ENCODE measurements around the gene SLC16A7. TPM values are rescaled to one million over a fixed set of nuclear protein-coding genes. Genes with fewer than 3 reads are reported as not detected.

SLC16A7 gene
- total and polyA plus RNA-seq, 9 of the 15 experiments (the other 6 are each of a cell fraction or from before 2014, with no cell fraction given), result 0.18 TPM; not detected in 8

GRCh38 chr12:59654061-59654460, 58.2 kb downstream of the SLC16A7 start:
- TF ChIP-seq DACH1 (IDR thresholded peaks at IDR 0.05; ENCODE audit: partially characterized antibody), result peak; percentile 87
- no peak for TF ChIP-seq TCF7L2 (IDR thresholded peaks at IDR 0.05; ENCODE audit: low read depth, low read length)
- TF ChIP-seq SP2 (IDR thresholded peaks at IDR 0.05; ENCODE audit: extremely low read depth, low read depth, low read length, poor library complexity, severe bottlenecking), result no peak
- no peak for TF ChIP-seq JUND (IDR thresholded peaks at IDR 0.05; ENCODE audit: borderline replicate concordance, low read depth, low read length)
- TF ChIP-seq JUND (tag; IDR thresholded peaks at IDR 0.05; ENCODE audit: borderline replicate concordance, low read depth, low read length), result no peak
- peak in 1 of 2 experiments; percentile 72; a peak in 1 of 4 replicates for TF ChIP-seq MCM7 (IDR thresholded peaks at IDR 0.05)
- no peaks in the 10 kb centered on the region for H3K9me1 ChIP-seq (ENCODE audit: control insufficient read depth, insufficient read depth, low read length)
- H3K79me2 ChIP-seq (ENCODE audit: control insufficient read depth, insufficient read depth, low read length), result no peaks in the 10 kb centered on the region
- ChIA-PET POLR2A (no interaction called here), CTCF (ENCODE audit: low intra/inter-chr PET ratio) (no interaction called here)
- no peak overlapping the region for H2AFZ ChIP-seq (ENCODE audit: low read depth, low read length)
- DNase-seq (ENCODE audit: extremely low read depth in 1 of 4, low spot score in 3 of 4) (no peak), ATAC-seq (no peak), FAIRE-seq (no peak)
- no peak overlapping the region for H3K9ac ChIP-seq (ENCODE audit: insufficient read depth in 1 of 2, low read depth in 2 of 2, low read length in 2 of 2)
- no peak overlapping the region for H3K4me2 ChIP-seq (ENCODE audit: insufficient read depth, low read length)
- BruUV-seq (replicated peaks), result no TSS peak
- H3K27ac ChIP-seq (ENCODE audit: extremely low read depth, low read depth, low read length), result no peak overlapping the region
- intact Hi-C loops (cut with micrococcal nuclease), result no loop called here
- H3K9me3 ChIP-seq (replicated peaks; ENCODE audit: control insufficient read depth, insufficient read depth, low read depth, low read length), result no peaks in the 10 kb centered on the region; the same call in none of the 2 replicates
- H3K27me3 ChIP-seq (ENCODE audit: control insufficient read depth in 2 of 2, insufficient read depth in 2 of 2, low read length in 2 of 2), result no peaks in the 10 kb centered on the region
- no peaks in the 10 kb centered on the region for H3K4me1 ChIP-seq (replicated peaks in 1 of 2; ENCODE audit: control insufficient read depth in 2 of 2, insufficient read depth in 2 of 2, low read length in 2 of 2)
- H3K36me3 ChIP-seq (ENCODE audit: control insufficient read depth, insufficient read depth, low read length), result no peaks in the 10 kb centered on the region
- no peak overlapping the region for H3K4me3 ChIP-seq
- no peaks in the 10 kb centered on the region for H4K20me1 ChIP-seq (replicated peaks; ENCODE audit: control insufficient read depth, insufficient read depth, low read length)
- in situ Hi-C loops (cut with MboI), result no loop called here

DNA sequence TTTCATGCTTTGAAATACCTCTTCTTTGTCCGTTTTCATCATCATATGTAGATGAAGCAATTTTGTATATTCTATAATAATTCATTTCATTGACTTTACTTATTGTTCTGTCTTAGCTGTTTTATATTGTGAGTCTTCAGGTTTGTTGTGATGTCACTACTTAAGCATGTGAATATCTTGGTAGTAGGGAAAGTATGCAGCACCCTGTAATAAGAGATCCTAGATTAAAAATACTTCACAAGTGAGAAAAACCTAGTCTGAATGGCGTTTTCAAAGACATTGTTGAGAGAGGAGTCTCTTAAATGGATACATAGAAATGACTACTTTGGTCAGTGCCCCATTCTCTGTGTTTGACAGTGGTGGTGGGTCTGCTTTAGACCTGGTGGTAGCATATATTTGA, 61.4 kb downstream of the SLC16A7 start:
- Histone ChIP-seq H3K4me3 (no peak overlapping the region), H2AFZ (ENCODE audit: low read depth, low read length) (no peak overlapping the region), H3K9ac (ENCODE audit: insufficient read depth in 1 of 2, low read depth in 2 of 2, low read length in 2 of 2) (no peak overlapping the region), H3K4me1 (replicated peaks in 1 of 2; ENCODE audit: control insufficient read depth in 2 of 2, insufficient read depth in 2 of 2, low read length in 2 of 2) (no peaks in the 10 kb centered on the region), H3K27me3 (ENCODE audit: control insufficient read depth in 2 of 2, insufficient read depth in 2 of 2, low read length in 2 of 2) (no peaks in the 10 kb centered on the region), H3K79me2 (ENCODE audit: control insufficient read depth, insufficient read depth, low read length) (no peaks in the 10 kb centered on the region), H3K9me1 (ENCODE audit: control insufficient read depth, insufficient read depth, low read length) (no peaks in the 10 kb centered on the region), H4K20me1 (replicated peaks; ENCODE audit: control insufficient read depth, insufficient read depth, low read length) (no peaks in the 10 kb centered on the region), H3K9me3 (replicated peaks; ENCODE audit: control insufficient read depth, insufficient read depth, low read depth, low read length) (no peaks in the 10 kb centered on the region; the same call in none of the 2 replicates), H3K27ac (ENCODE audit: extremely low read depth, low read depth, low read length) (no peak overlapping the region), H3K4me2 (ENCODE audit: insufficient read depth, low read length) (no peak overlapping the region), H3K36me3 (ENCODE audit: control insufficient read depth, insufficient read depth, low read length) (no peaks in the 10 kb centered on the region)
- no peak for ATAC-seq
- POLR2A ChIA-PET, result no interaction called here
- FAIRE-seq, result no peak
- intact Hi-C loops (cut with micrococcal nuclease), result no loop called here
- in situ Hi-C loops (cut with MboI), result no loop called here
- 0% methylated on average over 2 of the region's 2 CpGs for WGBS (ENCODE audit: insufficient coverage, low coverage, missing lambda C conversion rate)
- DNase-seq (ENCODE audit: extremely low read depth in 1 of 4, low spot score in 3 of 4), result no peak
- CTCF ChIA-PET (ENCODE audit: low intra/inter-chr PET ratio), result no interaction called here
- BruUV-seq (replicated peaks), result no TSS peak
- TF ChIP-seq, protein P1, sequence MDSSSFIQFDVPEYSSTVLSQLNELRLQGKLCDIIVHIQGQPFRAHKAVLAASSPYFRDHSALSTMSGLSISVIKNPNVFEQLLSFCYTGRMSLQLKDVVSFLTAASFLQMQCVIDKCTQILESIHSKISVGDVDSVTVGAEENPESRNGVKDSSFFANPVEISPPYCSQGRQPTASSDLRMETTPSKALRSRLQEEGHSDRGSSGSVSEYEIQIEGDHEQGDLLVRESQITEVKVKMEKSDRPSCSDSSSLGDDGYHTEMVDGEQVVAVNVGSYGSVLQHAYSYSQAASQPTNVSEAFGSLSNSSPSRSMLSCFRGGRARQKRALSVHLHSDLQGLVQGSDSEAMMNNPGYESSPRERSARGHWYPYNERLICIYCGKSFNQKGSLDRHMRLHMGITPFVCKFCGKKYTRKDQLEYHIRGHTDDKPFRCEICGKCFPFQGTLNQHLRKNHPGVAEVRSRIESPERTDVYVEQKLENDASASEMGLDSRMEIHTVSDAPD (CRISPR knock-in tag; IDR thresholded peaks at IDR 0.05), result no peak
- TF ChIP-seq KHSRP (IDR thresholded peaks at IDR 0.05) (no peak), RFX5 (IDR thresholded peaks at IDR 0.05; ENCODE audit: low read depth, low read length) (no peak), SMAD2 (IDR thresholded peaks at IDR 0.05; ENCODE audit: low read depth, low read length) (no peak), ETV6 (IDR thresholded peaks at IDR 0.05; ENCODE audit: borderline replicate concordance in 1 of 2, low read depth in 2 of 2, low read length in 1 of 2) (no peak), ETV6 (CRISPR knock-in tag; IDR thresholded peaks at IDR 0.05; ENCODE audit: borderline replicate concordance) (no peak), MCM2 (IDR thresholded peaks at IDR 0.05; ENCODE audit: low read depth) (no peak), ZFX (CRISPR knock-in tag; IDR thresholded peaks at IDR 0.05) (no peak), BMI1 (IDR thresholded peaks at IDR 0.05; ENCODE audit: low read length) (no peak), EP400 (IDR thresholded peaks at IDR 0.05) (no peak)
- TF ChIP-seq, protein P2, sequence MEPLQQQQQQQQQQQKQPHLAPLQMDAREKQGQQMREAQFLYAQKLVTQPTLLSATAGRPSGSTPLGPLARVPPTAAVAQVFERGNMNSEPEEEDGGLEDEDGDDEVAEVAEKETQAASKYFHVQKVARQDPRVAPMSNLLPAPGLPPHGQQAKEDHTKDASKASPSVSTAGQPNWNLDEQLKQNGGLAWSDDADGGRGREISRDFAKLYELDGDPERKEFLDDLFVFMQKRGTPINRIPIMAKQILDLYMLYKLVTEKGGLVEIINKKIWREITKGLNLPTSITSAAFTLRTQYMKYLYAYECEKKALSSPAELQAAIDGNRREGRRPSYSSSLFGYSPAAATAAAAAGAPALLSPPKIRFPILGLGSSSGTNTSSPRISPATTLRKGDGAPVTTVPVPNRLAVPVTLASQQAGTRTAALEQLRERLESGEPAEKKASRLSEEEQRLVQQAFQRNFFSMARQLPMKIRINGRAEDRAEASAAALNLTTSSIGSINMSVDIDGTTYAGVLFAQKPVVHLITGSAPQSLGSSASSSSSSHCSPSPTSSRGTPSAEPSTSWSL (CRISPR knock-in tag; IDR thresholded peaks at IDR 0.05; ENCODE audit: borderline replicate concordance), result no peak
